Breast epithelium (tissue), 4 donors: ENCODE results near the gene HERC6. TPM values are rescaled to one million over a fixed set of nuclear protein-coding genes. Genes with fewer than 3 reads are reported as not detected.
"Not testable (repeated sequence)": the region's sequence is repeated elsewhere in the genome, so short reads cannot be mapped to it uniquely, and the experiment has no call there.

Source experiments
- DNase-seq, 2 donors: peaks; one replicate each; pipeline ENCODE4 v3.0.0-alpha.2; 2019; ENCODE audit warnings: low spot score in 2 of 2
- H3K27ac ChIP-seq, 2 donors: fragments of 200-600 bp; sonication (generic) in 1 of 2; one replicate each; pipeline ENCODE4 v1.5.1; 2016 to 2019; ENCODE audit warnings: mild to moderate bottlenecking in 1 of 2
- H3K27me3 ChIP-seq, 2 donors: fragments of 200-600 bp; sonication (generic) in 1 of 2; one replicate each; pipeline versions ENCODE4 v1.5.1 to v1.6.0; 2017 to 2019; ENCODE audit warnings: control low read depth in 1 of 2, mild to moderate bottlenecking in 1 of 2
- H3K36me3 ChIP-seq: fragments of 200-600 bp; one replicate; pipeline ENCODE4 v1.5.1; 2019
- H3K4me1 ChIP-seq, 2 donors: fragments of 200-600 bp; sonication (generic); one replicate each; pipeline ENCODE4 v1.5.1; 2016 to 2019; ENCODE audit warnings: control low read depth in 1 of 2
- H3K4me3 ChIP-seq, 3 donors: fragments of 200-600 bp; sonication (generic); 1 replicate in 2 of 3; 2 replicates in 1 of 3; pipeline ENCODE4 v1.5.1; 2016 to 2019; ENCODE audit warnings: mild to moderate bottlenecking in 3 of 3, moderate library complexity in 2 of 3
- H3K9me3 ChIP-seq, 2 donors: fragments of 200-600 bp; sonication (generic) in 1 of 2; one replicate each; pipeline ENCODE4 v1.5.1; 2016 to 2019; ENCODE audit warnings: control low read depth in 1 of 2
- CTCF ChIP-seq, 3 donors: fragments of 450-650 bp; IDR thresholded peaks; one replicate each; pipeline ENCODE4 v1.5.1; 2016 to 2017; ENCODE audit warnings: antibody characterized with exemption in 3 of 3, mild to moderate bottlenecking in 3 of 3, moderate library complexity in 3 of 3
- POLR2A ChIP-seq: fragments of 450-650 bp; IDR thresholded peaks from one replicate; pipeline ENCODE4 v1.6.1; 2016; ENCODE audit warnings: antibody characterized with exemption, mild to moderate bottlenecking, moderate library complexity
- POLR2AphosphoS5 ChIP-seq, 3 donors: sonication (generic); formaldehyde crosslinking; IDR thresholded peaks; one replicate each; pipeline ENCODE4 v1.6.1; 2017; ENCODE audit warnings: antibody characterized with exemption in 3 of 3
- intact Hi-C: fragments of 100-400 bp; cut with DNase I; formaldehyde crosslinking; loops from one replicate; pipeline ENCODE4 v1.15.1; 2023; ENCODE audit warnings: low total_unique reads
- total RNA-seq, 3 donors: library from RNA; depleted of rRNA; stranded (reverse); fragments of >200 nt; gene quantifications; one replicate each; pipeline ENCODE4 v1.1.0, GENCODE V29; 2016

The HERC6 gene
- total RNA-seq, 3 donors from 2014 or later, result 2.6 to 19.0 (median 5.2) TPM

- no peak overlapping the region for H3K27ac ChIP-seq
- TF ChIP-seq POLR2AphosphoS5 (IDR thresholded peaks at IDR 0.05) (no peak), POLR2A (no peak), CTCF (IDR thresholded peaks at IDR 0.05) (no peak)
- no peaks in the 10 kb centered on the region for H3K4me1 ChIP-seq
- H3K27me3 ChIP-seq, result no peaks in the 10 kb centered on the region
- no peak overlapping the region for H3K4me3 ChIP-seq
- intact Hi-C loops, result no loop called here
- DNase-seq, result no peak
- no peaks in the 10 kb centered on the region for H3K36me3 ChIP-seq
- H3K9me3 ChIP-seq, result no peaks in the 10 kb centered on the region
Measured at GRCh38 chr4:88422403-88422802, 43.8 kb downstream of the HERC6 start.

GRCh38 chr4:88429401-88429800 lies 50.7 kb downstream of the HERC6 start:
- H3K27me3 ChIP-seq, result no peaks in the 10 kb centered on the region
- H3K4me3 ChIP-seq, result no peak overlapping the region
- H3K4me1 ChIP-seq, result no peaks in the 10 kb centered on the region
- no peak for DNase-seq
- intact Hi-C loops, result no loop called here
- TF ChIP-seq POLR2A (no peak), CTCF (IDR thresholded peaks at IDR 0.05) (no peak), POLR2AphosphoS5 (IDR thresholded peaks at IDR 0.05) (no peak)
- no peak overlapping the region for H3K27ac ChIP-seq
- H3K9me3 ChIP-seq, result peaks cover 0 to 5% of the 10 kb centered on the region in 2 donors
- H3K36me3 ChIP-seq, result no peaks in the 10 kb centered on the region

GRCh38 chr4:88435987-88436693 lies 57.5 kb downstream of the HERC6 start:
- Histone ChIP-seq H3K9me3 (peaks cover 0 to 5% of the 10 kb centered on the region in 2 donors), H3K36me3 (no peaks in the 10 kb centered on the region), H3K4me1 (no peaks in the 10 kb centered on the region), H3K4me3 (no peak overlapping the region), H3K27me3 (no peaks in the 10 kb centered on the region), H3K27ac (no peak overlapping the region)
- no peak for TF ChIP-seq CTCF (IDR thresholded peaks at IDR 0.05)
- TF ChIP-seq POLR2A, result no peak
- TF ChIP-seq POLR2AphosphoS5 (IDR thresholded peaks at IDR 0.05), result no peak
- intact Hi-C loops, result no loop called here
- DNase-seq, result no peak

- intact Hi-C loops, DNase-seq, H3K36me3 ChIP-seq, H3K4me1 ChIP-seq, H3K9me3 ChIP-seq, H3K27ac ChIP-seq, H3K27me3 ChIP-seq, H3K4me3 ChIP-seq: not testable (repeated sequence)
Measured at GRCh38 chr4:88437873-88438272, 59.2 kb downstream of the HERC6 start.

- Histone ChIP-seq H3K4me3 (no peak overlapping the region), H3K27ac (peak overlapping the region in 1 of 2 donors; percentile 54), H3K9me3 (no peaks in the 10 kb centered on the region), H3K4me1 (no peaks in the 10 kb centered on the region), H3K36me3 (no peaks in the 10 kb centered on the region), H3K27me3 (no peaks in the 10 kb centered on the region)
- TF ChIP-seq POLR2A (no peak), POLR2AphosphoS5 (IDR thresholded peaks at IDR 0.05) (no peak), CTCF (IDR thresholded peaks at IDR 0.05) (no peak)
- peak in 1 of 2 donors; percentile 36 for DNase-seq
- intact Hi-C loops, result no loop called here
Measured at GRCh38 chr4:88439161-88439760, 60.6 kb downstream of the HERC6 start.
